ENCODE data around the gene FAM8A1.

GRCh38 chr6:17584241-17584803, 15.8 kb upstream of the FAM8A1 start:
- no peak for TF ChIP-seq FOXP2 (optimal IDR thresholded peaks at IDR 0.05; ENCODE audit: control extremely low read depth, extremely low read length, insufficient read depth)
- TF ChIP-seq POLR2AphosphoS5 (IDR thresholded peaks at IDR 0.05; ENCODE audit: borderline replicate concordance, low read depth, low read length) = no peak
